SH-SY5Y (cell line): Measurements from ENCODE around the gene QPCTL.

Experiments used
- GATA2 ChIP-seq: IDR thresholded peaks from 2 replicates; pipeline ENCODE4 v1.6.1; 2011; ENCODE audit warnings: mild to moderate bottlenecking, low read depth, low read length
- GATA3 ChIP-seq: IDR thresholded peaks from 2 replicates; pipeline ENCODE4 v1.6.1; 2011; ENCODE audit warnings: low read depth, mild to moderate bottlenecking, low read length, moderate library complexity

GRCh38 chr19:45745606-45746005 is 53.1 kb downstream of the QPCTL start:
- no peak for TF ChIP-seq GATA2
- TF ChIP-seq GATA3 = no peak
